T-helper 2 cell treated with Interferon-gamma antibody and Interleukin-4, amounts not matched to agents 100 ng/mL and 5 ng/mL, for 36 hours (primary cell): Measurements from ENCODE around the gene MIX23. TPM values are rescaled to one million over a fixed set of nuclear protein-coding genes. Genes with fewer than 3 reads are reported as not detected.

ENCODE experiments used
- total RNA-seq: library from RNA; stranded (reverse); gene quantifications from 2 replicates; pipeline ENCODE4 v1.2.3, GENCODE V29; 2022

The MIX23 gene
- total RNA-seq, 1 donor from 2014 or later = 52.3 TPM

Other genes with a start within 250 kb of the MIX23 start
- 0.02 TPM in 1 of 2 replicates, not detected in the other for gene CASR, start 199.6 kb downstream of the MIX23 start, total RNA-seq
- gene CSTA, start 58.0 kb downstream of the MIX23 start, total RNA-seq = not detected in 2 replicates
- 50.0 and 52.1 TPM in 2 replicates for gene FAM162A, start 951 bp upstream of the MIX23 start, total RNA-seq
- gene WDR5B, start 32.8 kb upstream of the MIX23 start, total RNA-seq = 5.0 TPM in 2 replicates
- 58.8 and 66.7 TPM in 2 replicates for gene KPNA1, start 131.7 kb upstream of the MIX23 start, total RNA-seq
- 108 TPM in 2 replicates for gene PARP9, start 181.1 kb upstream of the MIX23 start, total RNA-seq
- 116 and 117 TPM in 2 replicates for gene DTX3L, start 181.1 kb upstream of the MIX23 start, total RNA-seq
- 37.1 and 41.1 TPM in 2 replicates for gene PARP15, start 194.4 kb upstream of the MIX23 start, total RNA-seq